Mononuclear cell (primary cell): ENCODE data around the gene LMO7. TPM values are rescaled to one million over a fixed set of nuclear protein-coding genes. Genes with fewer than 3 reads are reported as not detected.
"Not testable (repeated sequence)": the region's sequence is repeated elsewhere in the genome, so short reads cannot be mapped to it uniquely, and the experiment has no call there.

Source experiments
- H3K27me3 ChIP-seq: 2 replicates; pipeline ENCODE4 v1.6.0; 2011; ENCODE audit warnings: low read length, control low read depth; ENCODE audit not compliant: insufficient read depth
- H3K4me1 ChIP-seq: 2 replicates; pipeline ENCODE4 v1.5.1; 2011; ENCODE audit warnings: mild to moderate bottlenecking, low read length, control low read depth; ENCODE audit not compliant: insufficient read depth
- H3K4me3 ChIP-seq: 2 replicates; pipeline ENCODE4 v1.5.1; 2011; ENCODE audit warnings: mild to moderate bottlenecking, low read length, moderate library complexity
- H3K9me3 ChIP-seq: 2 replicates; pipeline ENCODE4 v1.5.1; 2011; ENCODE audit warnings: low read depth, mild to moderate bottlenecking, control low read depth, low read length
- total RNA-seq: library from RNA; depleted of rRNA; stranded (reverse); fragments of >200 nt; gene quantifications from one replicate; pipeline ENCODE4 v1.2.3, GENCODE V29; 2012

LMO7 gene
- total RNA-seq, 1 donor, result 18.4 TPM

DNA sequence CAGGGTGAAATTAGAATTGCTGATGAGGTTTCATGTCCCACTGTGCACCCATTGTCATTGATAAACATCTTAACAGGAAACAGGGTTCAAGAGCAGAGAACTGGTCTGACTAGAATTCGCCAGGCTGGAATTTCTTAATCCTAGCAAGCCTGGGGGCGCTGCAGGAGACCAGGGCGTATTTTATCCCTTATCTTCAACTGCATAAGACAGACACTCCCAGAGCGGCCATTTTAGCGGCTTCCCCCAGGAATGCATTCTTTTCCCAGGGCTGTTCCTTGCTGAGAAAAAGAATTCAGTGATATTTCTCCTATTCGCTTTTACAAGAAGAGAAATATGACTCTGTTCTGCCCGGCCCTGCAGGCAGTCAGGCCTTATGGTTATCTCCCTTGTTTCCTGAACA, 63.6 kb downstream of the LMO7 start:
- H3K4me3 ChIP-seq, H3K27me3 ChIP-seq, H3K4me1 ChIP-seq, H3K9me3 ChIP-seq: not testable (repeated sequence)

- no peaks in the 10 kb centered on the region for H3K27me3 ChIP-seq
- no peak overlapping the region for H3K4me3 ChIP-seq
- H3K4me1 ChIP-seq, result peaks cover 5% of the 10 kb centered on the region
- no peaks in the 10 kb centered on the region for H3K9me3 ChIP-seq
These were observed 64.4 kb downstream of the LMO7 start for GRCh38 chr13:75700552-75700951.

- Histone ChIP-seq H3K9me3 (no peaks in the 10 kb centered on the region), H3K4me3 (no peak overlapping the region), H3K4me1 (peaks cover 5% of the 10 kb centered on the region), H3K27me3 (no peaks in the 10 kb centered on the region)
These were observed 66.3 kb downstream of the LMO7 start for GRCh38 chr13:75702476-75702875.

DNA sequence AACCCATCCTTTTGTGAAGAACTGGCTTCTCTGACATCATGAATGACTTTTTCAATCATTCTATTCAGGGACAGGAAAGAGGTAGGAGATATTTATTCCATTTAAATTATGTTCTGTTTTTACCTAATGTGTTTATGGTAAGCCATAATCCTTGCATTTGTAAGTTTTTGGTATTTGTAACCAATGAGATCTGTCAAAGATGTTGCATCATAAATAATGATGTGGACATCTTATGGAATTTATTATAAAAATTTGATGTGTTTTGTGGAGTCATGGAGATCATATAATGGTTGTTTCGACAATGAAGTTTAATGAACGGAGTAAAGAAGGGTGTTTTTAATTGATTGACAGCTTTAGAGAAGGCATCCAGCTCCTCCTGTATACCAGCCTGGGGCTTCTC, 67.6 kb downstream of the LMO7 start:
- Histone ChIP-seq H3K9me3 (no peaks in the 10 kb centered on the region), H3K4me3 (no peak overlapping the region), H3K4me1 (peaks cover 5% of the 10 kb centered on the region), H3K27me3 (no peaks in the 10 kb centered on the region)

- Histone ChIP-seq H3K27me3 (no peaks in the 10 kb centered on the region), H3K4me3 (no peak overlapping the region), H3K9me3 (no peaks in the 10 kb centered on the region), H3K4me1 (peaks cover 5% of the 10 kb centered on the region)
These were observed 68.2 kb downstream of the LMO7 start for GRCh38 chr13:75704194-75704926.

DNA sequence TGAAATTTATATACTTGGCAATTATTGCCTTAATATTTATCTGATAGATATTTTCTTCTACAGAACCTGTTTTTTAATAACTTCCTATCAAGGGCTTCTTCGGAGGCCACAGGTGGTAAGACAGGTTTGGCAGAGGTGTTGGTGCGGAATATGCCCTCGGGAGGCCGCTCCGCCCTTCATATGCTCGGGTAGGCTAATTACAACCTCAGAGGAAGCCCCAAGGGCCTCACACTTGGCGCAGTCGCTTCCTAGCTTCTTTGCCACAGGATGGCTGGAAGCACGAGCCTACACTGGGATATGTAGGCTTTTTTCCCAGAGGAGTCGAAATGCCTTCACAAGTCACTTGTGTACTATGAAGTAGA, 68.8 kb downstream of the LMO7 start:
- Histone ChIP-seq H3K4me3 (no peak overlapping the region), H3K27me3 (no peaks in the 10 kb centered on the region), H3K4me1 (peaks cover 5% of the 10 kb centered on the region), H3K9me3 (no peaks in the 10 kb centered on the region)

DNA sequence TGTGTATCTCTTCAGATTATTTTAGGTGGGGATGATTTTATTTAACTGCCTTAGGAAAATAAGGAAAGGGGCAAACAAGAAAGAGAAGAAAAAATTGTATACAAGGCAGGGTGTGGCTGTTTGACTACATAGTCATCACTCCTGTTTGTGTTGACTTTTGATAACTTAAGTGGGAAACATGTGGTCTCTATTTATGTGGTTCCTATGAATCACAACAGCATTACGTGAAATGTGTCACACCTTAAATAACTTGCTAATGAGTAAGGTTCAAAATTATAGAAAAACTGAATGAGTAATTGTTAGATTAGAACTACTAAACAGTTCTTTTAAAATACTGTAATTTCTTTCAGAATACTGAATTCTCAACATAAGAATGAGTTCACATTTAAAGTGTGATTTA, 69.3 kb downstream of the LMO7 start:
- H3K27me3 ChIP-seq, result no peaks in the 10 kb centered on the region
- no peak overlapping the region for H3K4me3 ChIP-seq
- H3K4me1 ChIP-seq, result peaks cover 5% of the 10 kb centered on the region
- H3K9me3 ChIP-seq, result no peaks in the 10 kb centered on the region

DNA sequence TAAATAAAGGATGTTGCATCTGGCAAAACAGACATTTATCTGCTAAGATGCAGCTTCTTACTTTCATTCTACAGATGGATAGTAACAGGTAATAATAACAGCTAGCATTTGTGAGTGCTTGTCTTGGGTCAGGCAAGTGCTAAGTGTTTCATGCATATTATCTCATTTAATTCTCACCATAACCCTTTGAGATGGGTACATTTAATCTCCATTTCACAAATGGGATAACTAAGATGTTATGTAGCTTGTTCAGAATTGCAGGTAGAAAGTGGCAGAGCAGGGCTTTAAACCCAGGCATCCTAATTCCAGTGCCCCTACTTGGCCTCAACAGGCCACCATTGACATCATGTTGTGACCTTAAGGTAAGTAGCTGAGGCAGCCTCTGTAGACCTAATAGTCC, 69.8 kb downstream of the LMO7 start:
- Histone ChIP-seq H3K4me3 (no peak overlapping the region), H3K27me3 (no peaks in the 10 kb centered on the region), H3K9me3 (no peaks in the 10 kb centered on the region), H3K4me1 (peaks cover 5% of the 10 kb centered on the region)

DNA sequence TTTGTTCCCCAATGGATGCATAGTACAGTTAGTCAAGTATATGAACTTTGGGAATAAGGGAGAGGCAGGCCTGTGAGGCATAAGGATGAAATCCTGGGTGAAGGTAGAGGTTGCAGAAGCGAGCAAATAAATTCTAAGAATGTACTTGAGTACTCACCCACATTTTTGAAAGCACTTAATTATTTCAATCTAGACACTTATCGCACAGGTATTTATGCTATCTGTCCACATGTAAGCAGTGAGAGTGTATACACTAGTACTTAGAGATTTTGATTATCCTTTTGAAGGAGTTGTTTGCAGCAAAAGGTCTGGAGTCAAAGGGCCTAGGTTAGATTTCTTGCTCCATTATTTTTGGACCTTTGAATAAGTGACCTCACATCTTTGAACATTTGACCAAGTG, 77.7 kb downstream of the LMO7 start:
- H3K4me3 ChIP-seq, result no peak overlapping the region
- H3K9me3 ChIP-seq, result no peaks in the 10 kb centered on the region
- H3K4me1 ChIP-seq, result no peaks in the 10 kb centered on the region
- H3K27me3 ChIP-seq, result no peaks in the 10 kb centered on the region

GRCh38 chr13:75715601-75716523, 79.7 kb downstream of the LMO7 start:
- H3K4me1 ChIP-seq, result no peaks in the 10 kb centered on the region
- H3K9me3 ChIP-seq, result no peaks in the 10 kb centered on the region
- no peak overlapping the region for H3K4me3 ChIP-seq
- no peaks in the 10 kb centered on the region for H3K27me3 ChIP-seq

GRCh38 chr13:75717525-75717924, 81.4 kb downstream of the LMO7 start:
- Histone ChIP-seq H3K27me3 (no peaks in the 10 kb centered on the region), H3K4me3 (no peak overlapping the region), H3K9me3 (no peaks in the 10 kb centered on the region), H3K4me1 (no peaks in the 10 kb centered on the region)

GRCh38 chr13:75721307-75721706, 85.2 kb downstream of the LMO7 start:
- Histone ChIP-seq H3K27me3 (no peaks in the 10 kb centered on the region), H3K4me3 (no peak overlapping the region)

DNA sequence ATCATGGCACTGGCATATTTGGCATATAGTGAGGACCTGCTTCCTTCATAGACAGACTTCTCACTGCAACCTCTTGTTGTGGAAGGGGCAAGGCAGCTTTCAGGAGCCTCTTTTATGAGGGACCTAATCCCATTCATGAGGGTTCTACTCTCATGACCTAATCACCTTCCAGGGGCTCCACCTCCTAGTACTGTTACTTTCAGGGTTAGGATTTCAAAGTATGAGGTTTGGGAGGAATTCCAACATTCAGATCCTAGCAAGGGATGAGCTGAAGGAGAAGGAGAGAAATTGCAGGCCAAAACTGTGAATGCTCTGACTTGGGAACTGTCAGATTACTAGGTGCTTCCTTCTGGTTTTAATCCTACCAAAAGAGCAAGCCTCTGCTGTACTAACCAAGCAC, 87.8 kb downstream of the LMO7 start:
- H3K27me3 ChIP-seq, result no peaks in the 10 kb centered on the region
- no peak overlapping the region for H3K4me3 ChIP-seq
- H3K9me3 ChIP-seq, result no peaks in the 10 kb centered on the region
- H3K4me1 ChIP-seq, result no peaks in the 10 kb centered on the region

More at GRCh38 chr13:75721307-75721706, 85.2 kb downstream of the LMO7 start:
- no peaks in the 10 kb centered on the region for H3K4me1 ChIP-seq
- H3K9me3 ChIP-seq, result no peaks in the 10 kb centered on the region

GRCh38 chr13:75724752-75725517, 88.8 kb downstream of the LMO7 start:
- Histone ChIP-seq H3K4me1 (no peaks in the 10 kb centered on the region), H3K9me3 (no peaks in the 10 kb centered on the region), H3K27me3 (no peaks in the 10 kb centered on the region), H3K4me3 (no peak overlapping the region)

DNA sequence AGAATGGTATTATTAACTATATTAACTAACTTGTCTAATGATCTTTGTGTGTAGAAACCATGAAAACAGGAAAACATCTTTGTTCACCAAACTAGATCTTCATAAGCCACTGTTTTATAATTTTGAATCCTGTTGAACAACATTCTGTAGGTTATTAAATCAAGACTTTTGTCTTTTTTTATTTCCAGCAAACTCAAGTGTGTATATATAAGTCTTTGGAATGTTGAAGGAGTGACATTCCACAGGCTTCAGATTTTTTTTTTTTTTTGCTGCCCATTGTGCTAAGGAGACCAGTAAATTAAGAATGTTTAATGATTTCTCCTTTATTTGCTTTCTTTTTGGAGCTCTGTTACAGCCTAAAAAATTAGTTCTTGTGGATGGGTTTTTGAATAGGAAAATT, 89.6 kb downstream of the LMO7 start:
- no peak overlapping the region for H3K4me3 ChIP-seq
- no peaks in the 10 kb centered on the region for H3K9me3 ChIP-seq
- H3K4me1 ChIP-seq, result no peaks in the 10 kb centered on the region
- no peaks in the 10 kb centered on the region for H3K27me3 ChIP-seq
